HG02973 (cell line): ENCODE measurements around the gene ADH6.
"Not testable (repeated sequence)": the region's sequence is repeated elsewhere in the genome, so short reads cannot be mapped to it uniquely, and the experiment has no call there.

Source experiments
- ATAC-seq: cut with Tn5 transposase; IDR thresholded peaks from one replicate; pipeline ENCODE4 v1.9.1; 2021; ENCODE audit warnings: moderate library complexity; ENCODE audit not compliant: unreplicated experiment

Gene ADH6

GRCh38 chr4:99219072-99219471 lies at the start of gene ADH6:
Gene ADH6, minus strand, starts transcription at chr4:99219246. Its CDS starts 94 bp downstream, at chr4:99219152.
- ATAC-seq = no peak

GRCh38 chr4:99264927-99265326 lies 45.9 kb upstream of the ADH6 start:
- ATAC-seq = no peak

GRCh38 chr4:99252746-99253145 lies 33.7 kb upstream of the ADH6 start:
- no peak for ATAC-seq

GRCh38 chr4:99248714-99249113 lies 29.7 kb upstream of the ADH6 start:
- ATAC-seq = no peak

- no peak for ATAC-seq
These were observed 16.9 kb upstream of the ADH6 start for GRCh38 chr4:99235955-99236354.

GRCh38 chr4:99234331-99235010 lies 15.4 kb upstream of the ADH6 start:
- ATAC-seq = no peak

- not testable (repeated sequence) for ATAC-seq
These were observed 14.4 kb upstream of the ADH6 start for GRCh38 chr4:99233397-99233796.

- ATAC-seq = not testable (repeated sequence)
These were observed 9.7 kb upstream of the ADH6 start for GRCh38 chr4:99228706-99229105.

- not testable (repeated sequence) for ATAC-seq
These were observed 8.6 kb upstream of the ADH6 start for GRCh38 chr4:99227646-99228045.

GRCh38 chr4:99221980-99222379 lies 2.9 kb upstream of the ADH6 start:
- no peak for ATAC-seq

- ATAC-seq = peak; percentile 59
These were observed 433 bp upstream of the ADH6 start for GRCh38 chr4:99219479-99219878.

- no peak for ATAC-seq
These were observed 3.5 kb downstream of the ADH6 start for GRCh38 chr4:99215521-99215920.

GRCh38 chr4:99210789-99211188 lies 8.3 kb downstream of the ADH6 start:
- no peak for ATAC-seq

- no peak for ATAC-seq
These were observed 9.4 kb downstream of the ADH6 start for GRCh38 chr4:99209671-99210070.

GRCh38 chr4:99208719-99209075 lies 10.3 kb downstream of the ADH6 start:
- ATAC-seq = no peak

- ATAC-seq = no peak
These were observed 10.9 kb downstream of the ADH6 start for GRCh38 chr4:99207911-99208718.

GRCh38 chr4:99207069-99207743 lies 11.8 kb downstream of the ADH6 start:
- no peak for ATAC-seq

- ATAC-seq = no peak
These were observed 13.7 kb downstream of the ADH6 start for GRCh38 chr4:99205153-99205979.

- ATAC-seq = no peak
These were observed 16.5 kb downstream of the ADH6 start for GRCh38 chr4:99202536-99202935.

GRCh38 chr4:99202094-99202493 lies 17.0 kb downstream of the ADH6 start:
- no peak for ATAC-seq

GRCh38 chr4:99201690-99202089 lies 17.4 kb downstream of the ADH6 start:
- no peak for ATAC-seq
